Activated CD8-positive, alpha-beta T cell treated with anti-CD3 and anti-CD28 coated beads, Interleukin-2, amount 10 ng/mL, durations not matched to agents 7 days and 5 days (primary cell): ENCODE measurements around the gene MUC4. TPM values are rescaled to one million over a fixed set of nuclear protein-coding genes. Genes with fewer than 3 reads are reported as not detected.
"Not testable (repeated sequence)": the region's sequence is repeated elsewhere in the genome, so short reads cannot be mapped to it uniquely, and the experiment has no call there.

Experiments
- ATAC-seq: fragments of 150-1000 bp; cut with Tn5 transposase; one replicate; pipeline ENCODE4 v1.10.0; 2021; ENCODE audit warnings: moderate library complexity
- CTCF ChIA-PET: fragments of 350-600 bp; sonication (Branson Sonifier 250); formaldehyde crosslinking; loops from one replicate; lab custom pipeline; 2021; ENCODE audit warnings: antibody characterized with exemption; lab: Charles Lee
- POLR2A ChIA-PET: fragments of 350-600 bp; sonication (Branson Sonifier 250); formaldehyde crosslinking; loops from one replicate; lab custom pipeline; 2021; ENCODE audit warnings: antibody characterized with exemption; lab: Charles Lee
- DNase-seq: peaks from one replicate; pipeline ENCODE4 v3.0.0-alpha.2; 2020
- H3K27ac Mint-ChIP-seq: one replicate; pipeline ENCODE4 v1.8.0; 2021; ENCODE audit warnings: mild to moderate bottlenecking, mixed read lengths
- H3K27me3 Mint-ChIP-seq: one replicate; pipeline ENCODE4 v1.8.0; 2021; ENCODE audit warnings: low read depth, mixed read lengths
- H3K36me3 Mint-ChIP-seq: one replicate; pipeline ENCODE4 v1.8.0; 2021; ENCODE audit warnings: low read depth, mixed read lengths
- H3K4me1 Mint-ChIP-seq: one replicate; pipeline ENCODE4 v1.8.0; 2021; ENCODE audit warnings: low read depth, mixed read lengths
- H3K4me3 Mint-ChIP-seq: one replicate; pipeline ENCODE4 v1.8.0; 2021; ENCODE audit warnings: mild to moderate bottlenecking, mixed read lengths
- H3K9me3 Mint-ChIP-seq: one replicate; pipeline ENCODE4 v1.8.0; 2022; ENCODE audit warnings: mixed read lengths; ENCODE audit not compliant: insufficient read depth
- total RNA-seq, 2 experiments: library from RNA; stranded (reverse); gene quantifications; one replicate each; pipeline ENCODE4 v1.2.3, GENCODE V29; 2021

Gene MUC4
- total RNA-seq, 2 experiments from 2014 or later: 0.05 TPM; not detected in 1

DNA sequence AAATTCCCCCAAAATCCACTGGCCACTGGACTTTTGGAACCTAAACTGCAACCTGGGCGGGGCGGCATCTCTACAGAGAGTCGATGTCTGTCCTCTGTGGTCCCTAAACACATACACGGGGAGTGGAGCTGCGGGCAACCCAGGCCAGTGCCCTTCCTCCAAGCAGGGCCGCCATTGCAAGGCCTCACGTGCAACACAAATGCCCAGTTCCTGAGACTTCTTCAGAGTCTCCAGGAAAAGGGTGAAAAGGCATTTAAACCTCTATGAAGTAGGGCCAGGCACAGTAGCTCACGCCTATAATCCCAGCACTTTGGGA, 4.9 kb downstream of the MUC4 start:
- ChIA-PET POLR2A (no interaction called here), CTCF (no interaction called here)
- Mint-ChIP-seq H3K4me1 (peaks cover 61% of the 10 kb centered on the region), H3K27me3 (peaks cover 2% of the 10 kb centered on the region), H3K27ac (no peak overlapping the region), H3K4me3 (no peak overlapping the region), H3K9me3 (peaks cover 13% of the 10 kb centered on the region), H3K36me3 (peaks cover 41% of the 10 kb centered on the region)
- DNase-seq (no peak), ATAC-seq (no peak)

GRCh38 chr3:195806211-195806915, 5.4 kb downstream of the MUC4 start:
- peaks cover 13% of the 10 kb centered on the region for H3K9me3 Mint-ChIP-seq
- CTCF ChIA-PET: interaction anchor here (0.7 to 2.3 kb wide), 2 partner anchors 44 to 399 kb away, joined by 3 to 10 read pairs; no protein-coding TSS in a partner anchor
- H3K4me1 Mint-ChIP-seq: peaks cover 66% of the 10 kb centered on the region
- peaks cover 5% of the 10 kb centered on the region for H3K27me3 Mint-ChIP-seq
- DNase-seq: no peak
- no peak overlapping the region for H3K4me3 Mint-ChIP-seq
- no peak for ATAC-seq
- H3K36me3 Mint-ChIP-seq: peaks cover 42% of the 10 kb centered on the region
- POLR2A ChIA-PET: interaction anchor here (0.6 kb wide), 1 partner anchor 9 kb away, joined by 3 read pairs; no protein-coding TSS in a partner anchor
- H3K27ac Mint-ChIP-seq: peak overlapping the region; percentile 86

GRCh38 chr3:195805588-195805987, 6.1 kb downstream of the MUC4 start:
- CTCF ChIA-PET: interaction anchor here (2.3 kb wide), 1 partner anchor 45 kb away, joined by 10 read pairs; no protein-coding TSS in a partner anchor
- peaks cover 13% of the 10 kb centered on the region for H3K9me3 Mint-ChIP-seq
- H3K4me3 Mint-ChIP-seq, DNase-seq, ATAC-seq, H3K27me3 Mint-ChIP-seq, POLR2A ChIA-PET: not testable (repeated sequence)
- H3K36me3 Mint-ChIP-seq: peaks cover 42% of the 10 kb centered on the region
- peak overlapping the region; percentile 89 for H3K27ac Mint-ChIP-seq
- peaks cover 70% of the 10 kb centered on the region for H3K4me1 Mint-ChIP-seq

DNA sequence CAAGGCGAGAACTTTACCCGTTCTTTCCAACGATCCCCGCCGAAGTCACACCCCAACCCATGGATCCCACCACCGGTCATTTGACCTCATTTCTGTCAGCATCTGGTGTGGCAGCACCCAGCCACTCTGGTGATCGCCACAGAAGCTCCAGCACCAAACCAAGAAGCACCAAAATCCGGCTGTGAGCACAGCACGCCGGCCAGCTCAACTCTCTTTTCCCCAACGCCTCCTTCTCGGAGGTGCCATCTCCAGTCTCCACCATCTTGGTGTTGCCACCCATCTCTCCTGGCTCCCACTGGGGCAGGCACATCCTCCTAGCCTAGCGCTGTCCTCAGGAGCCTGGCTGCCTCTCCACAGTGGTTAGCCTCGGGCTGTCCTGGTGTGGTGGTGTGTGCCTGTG, 6.5 kb downstream of the MUC4 start:
- Mint-ChIP-seq H3K4me1 (peaks cover 74% of the 10 kb centered on the region), H3K4me3 (no peak overlapping the region), H3K27me3 (peaks cover 6% of the 10 kb centered on the region), H3K27ac (peak overlapping the region; percentile 89), H3K36me3 (peaks cover 42% of the 10 kb centered on the region), H3K9me3 (peaks cover 13% of the 10 kb centered on the region)
- ATAC-seq (no peak), DNase-seq (no peak)
- CTCF ChIA-PET: interaction anchor here (1.0 to 2.3 kb wide), 3 partner anchors 14 to 109 kb away, joined by 3 to 10 read pairs (median 3); no protein-coding TSS in a partner anchor
- POLR2A ChIA-PET: no interaction called here

DNA sequence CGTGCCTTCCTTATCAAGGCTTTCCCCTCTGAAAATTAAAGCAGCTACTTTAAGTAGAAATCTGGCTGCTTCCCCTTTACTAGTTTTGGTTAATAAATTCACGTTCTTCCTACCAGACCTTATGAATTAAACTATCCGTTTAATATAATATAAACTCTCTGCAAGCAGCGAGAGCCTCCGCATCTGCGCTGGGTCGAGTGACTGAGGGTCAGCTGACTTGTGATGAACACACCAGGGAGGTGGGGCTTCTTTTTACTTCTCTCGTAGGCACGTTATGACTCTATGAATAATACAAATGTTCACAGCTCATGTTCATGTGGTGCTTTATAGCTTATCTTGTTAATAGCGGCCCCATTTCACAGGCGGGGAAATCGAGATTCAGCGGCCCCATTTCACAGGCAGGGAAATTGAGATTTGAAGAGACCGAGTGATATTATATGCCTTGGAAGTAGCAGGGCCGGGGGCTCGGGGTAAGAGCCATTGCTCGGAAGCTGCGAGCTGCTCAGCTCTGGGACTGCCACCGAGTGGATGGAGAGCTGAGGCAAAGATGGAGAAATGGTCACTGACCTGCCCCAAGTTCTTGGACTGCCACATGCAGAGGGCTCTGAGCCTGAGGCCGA, 8.3 kb downstream of the MUC4 start:
- Mint-ChIP-seq H3K4me1 (peaks cover 78% of the 10 kb centered on the region), H3K36me3 (peaks cover 42% of the 10 kb centered on the region), H3K4me3 (peak overlapping the region; percentile 39), H3K27ac (peak overlapping the region; percentile 89), H3K27me3 (peaks cover 6% of the 10 kb centered on the region), H3K9me3 (peaks cover 13% of the 10 kb centered on the region)
- ATAC-seq (no peak), DNase-seq (no peak)
- POLR2A ChIA-PET: interaction anchor here (1.1 kb wide), 1 partner anchor 10 kb away, joined by 6 read pairs; no protein-coding TSS in a partner anchor
- CTCF ChIA-PET: interaction anchor here (1.0 to 1.5 kb wide), 3 partner anchors 10 to 532 kb away, joined by 4 to 7 read pairs (median 4); partner anchors contain the start of gene XXYLT1

DNA sequence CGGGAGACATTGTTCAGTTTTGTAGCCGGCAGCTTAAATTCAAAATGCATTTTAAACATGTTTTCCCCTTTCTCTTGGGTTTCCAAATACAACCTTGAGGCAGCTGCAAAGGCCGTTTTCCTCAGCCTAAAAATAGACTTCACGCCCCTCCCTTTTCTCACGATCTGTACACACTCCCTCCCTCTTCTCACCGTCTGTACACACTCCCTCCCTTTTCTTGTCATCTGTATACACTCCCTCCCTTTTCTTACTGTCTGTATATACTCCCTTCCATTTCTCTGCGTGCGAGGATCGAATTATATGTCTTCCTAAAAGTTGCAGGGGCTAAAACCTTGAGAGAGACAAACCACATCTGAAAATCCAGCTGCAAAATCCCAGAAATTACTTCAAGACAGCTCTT, 8.9 kb downstream of the MUC4 start:
- Mint-ChIP-seq H3K27ac (peak overlapping the region; percentile 85), H3K36me3 (peaks cover 42% of the 10 kb centered on the region), H3K9me3 (peaks cover 13% of the 10 kb centered on the region), H3K4me1 (peaks cover 73% of the 10 kb centered on the region), H3K27me3 (peaks cover 6% of the 10 kb centered on the region), H3K4me3 (peak overlapping the region; percentile 13)
- ChIA-PET POLR2A (interaction anchor here (1.1 kb wide), 1 partner anchor 10 kb away, joined by 6 read pairs; no protein-coding TSS in a partner anchor), CTCF (interaction anchor here (1.0 to 1.5 kb wide), 3 partner anchors 10 to 532 kb away, joined by 4 to 7 read pairs (median 4); partner anchors contain the start of gene XXYLT1)
- no peak for ATAC-seq
- no peak for DNase-seq

DNA sequence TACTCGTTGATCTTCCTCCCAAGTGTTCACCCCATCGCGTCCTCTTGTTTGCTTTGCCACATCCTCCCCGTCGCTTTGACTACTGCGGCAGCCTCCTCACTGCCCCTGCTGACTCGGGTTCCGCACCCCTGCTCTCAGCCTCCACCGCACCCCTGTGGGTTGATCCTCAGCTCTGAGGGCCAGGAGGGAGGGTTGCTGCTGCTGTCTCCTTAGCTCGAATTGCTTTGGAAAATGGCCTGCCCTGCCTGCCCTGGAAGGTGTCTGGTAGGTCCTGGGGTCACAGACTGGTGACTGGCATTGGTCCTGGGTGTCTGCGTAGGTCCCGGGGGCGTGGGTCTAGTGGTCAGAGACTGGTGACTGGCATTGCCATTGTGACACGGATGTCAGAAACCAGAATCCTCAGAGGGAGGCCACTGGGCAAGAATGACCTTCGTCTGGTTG, 9.4 kb downstream of the MUC4 start:
- peaks cover 68% of the 10 kb centered on the region for H3K4me1 Mint-ChIP-seq

DNA sequence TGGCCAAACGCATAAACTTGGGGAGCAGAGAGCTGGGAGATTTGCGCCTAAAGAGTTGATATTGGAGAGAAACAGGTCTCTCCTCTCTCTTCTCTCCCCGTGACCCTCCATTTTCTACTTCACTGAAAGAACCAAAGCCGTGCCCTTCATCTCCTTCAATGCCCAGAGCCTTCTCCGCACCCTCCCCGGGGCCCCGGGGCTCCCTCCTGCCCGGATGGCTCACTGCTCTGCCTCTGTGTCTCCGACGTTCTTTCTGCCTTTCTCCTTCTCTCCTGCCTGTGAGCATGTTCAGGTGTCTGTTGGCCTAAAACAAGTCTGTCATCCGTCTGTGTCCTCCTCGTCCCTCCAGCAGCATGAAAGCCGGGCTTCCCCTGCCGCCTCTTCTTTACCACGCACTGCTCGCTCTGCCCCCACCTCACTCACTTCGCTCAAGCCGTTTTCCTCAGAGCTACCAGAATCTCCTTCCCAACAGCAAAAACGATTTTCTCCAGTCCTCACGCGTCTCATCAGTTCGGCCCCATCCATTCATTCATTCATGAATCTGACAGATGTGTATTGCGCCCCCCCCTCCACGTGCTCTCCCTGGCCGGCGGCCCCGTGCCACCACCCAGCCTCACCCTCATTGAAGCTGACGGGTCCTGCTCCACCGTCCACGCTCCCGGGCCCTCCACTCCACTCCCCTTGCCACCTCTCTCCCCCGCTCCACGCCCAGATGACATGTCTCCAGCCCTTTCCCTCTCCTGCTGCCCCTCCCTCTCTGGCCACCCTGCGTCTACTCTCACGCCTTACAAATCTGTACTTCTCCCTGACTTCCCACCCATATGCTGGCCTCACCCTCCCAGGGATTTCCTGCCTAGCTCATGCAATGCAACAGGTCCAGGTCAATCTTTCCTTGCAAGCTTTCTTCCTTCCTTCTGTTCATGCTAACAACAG, 10.2 kb downstream of the MUC4 start:
- Mint-ChIP-seq H3K27ac (peak overlapping the region; percentile 85), H3K4me1 (peaks cover 62% of the 10 kb centered on the region), H3K9me3 (peaks cover 13% of the 10 kb centered on the region), H3K36me3 (peaks cover 39% of the 10 kb centered on the region), H3K27me3 (peaks cover 6% of the 10 kb centered on the region), H3K4me3 (peak overlapping the region; percentile 13)
- ChIA-PET CTCF (interaction anchor here (1.0 to 1.1 kb wide), 2 partner anchors 49 to 243 kb away, joined by 3 to 8 read pairs; no protein-coding TSS in a partner anchor), POLR2A (interaction anchor here (0.6 kb wide), 1 partner anchor 508 kb away, joined by 4 read pairs; no protein-coding TSS in a partner anchor)
- no peak for ATAC-seq
- no peak for DNase-seq

More for the DNA sequence above, 9.4 kb downstream of the MUC4 start:
- peaks cover 6% of the 10 kb centered on the region for H3K27me3 Mint-ChIP-seq
- CTCF ChIA-PET: interaction anchor here (1.0 to 1.5 kb wide), 3 partner anchors 48 to 531 kb away, joined by 3 to 8 read pairs (median 4); partner anchors contain the start of gene XXYLT1
- peak overlapping the region; percentile 13 for H3K4me3 Mint-ChIP-seq
- POLR2A ChIA-PET: interaction anchor here (1.1 kb wide), 1 partner anchor 11 kb away, joined by 6 read pairs; no protein-coding TSS in a partner anchor
- peaks cover 42% of the 10 kb centered on the region for H3K36me3 Mint-ChIP-seq
- ATAC-seq: peak; percentile 72
- peak overlapping the region; percentile 85 for H3K27ac Mint-ChIP-seq
- H3K9me3 Mint-ChIP-seq: peaks cover 13% of the 10 kb centered on the region
- DNase-seq: peak; percentile 76

DNA sequence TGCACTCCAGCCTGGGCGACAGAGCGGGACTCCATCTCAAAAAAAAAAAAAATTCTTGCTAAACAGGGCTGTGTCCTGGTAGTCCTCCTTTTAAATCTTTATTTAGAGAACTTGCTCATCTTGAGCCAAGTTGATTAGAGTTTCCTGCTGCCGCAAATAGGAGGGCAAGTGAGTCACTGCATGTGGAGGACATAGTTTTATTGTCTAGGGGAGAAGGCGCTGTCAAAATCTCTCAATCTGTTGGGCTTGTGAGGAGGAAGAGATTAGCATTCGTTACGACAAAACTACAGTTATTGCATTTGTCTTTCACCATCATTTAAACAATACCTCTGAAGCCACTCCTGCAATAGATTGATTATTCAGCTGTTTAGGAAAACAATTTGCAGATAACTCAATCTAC, 11.5 kb downstream of the MUC4 start:
- POLR2A ChIA-PET: interaction anchor here (0.6 kb wide), 1 partner anchor 83 kb away, joined by 3 read pairs; no protein-coding TSS in a partner anchor
- CTCF ChIA-PET: interaction anchor here (0.8 kb wide), 1 partner anchor 61 kb away, joined by 3 read pairs; no protein-coding TSS in a partner anchor

DNA sequence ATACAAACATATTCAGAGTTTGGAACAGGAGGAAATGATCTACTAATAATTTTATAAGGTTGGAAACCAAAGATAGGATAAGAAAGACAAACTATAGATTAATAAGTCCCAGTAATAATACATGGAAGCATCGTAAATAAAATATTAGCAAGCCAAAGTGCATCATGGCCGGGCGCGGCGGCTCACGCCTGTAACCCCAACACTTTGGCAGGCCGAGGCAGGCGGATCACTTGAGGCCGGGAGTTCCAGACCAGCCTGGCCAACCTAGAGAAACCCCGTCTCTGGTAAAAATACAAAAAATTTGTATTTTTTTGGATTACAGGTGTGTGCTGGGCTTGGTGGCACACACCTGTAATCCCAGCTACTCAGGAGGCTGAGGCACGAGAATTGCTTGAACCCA, 14.9 kb downstream of the MUC4 start:
- no peak overlapping the region for H3K4me3 Mint-ChIP-seq
- peaks cover 4% of the 10 kb centered on the region for H3K36me3 Mint-ChIP-seq
- CTCF ChIA-PET: no interaction called here
- ATAC-seq: no peak
- peaks cover 6% of the 10 kb centered on the region for H3K9me3 Mint-ChIP-seq
- no peak overlapping the region for H3K27ac Mint-ChIP-seq
- H3K4me1 Mint-ChIP-seq: peaks cover 18% of the 10 kb centered on the region
- H3K27me3 Mint-ChIP-seq: peaks cover 18% of the 10 kb centered on the region
- POLR2A ChIA-PET: no interaction called here
- no peak for DNase-seq

More for the DNA sequence above, 11.5 kb downstream of the MUC4 start:
- H3K4me3 Mint-ChIP-seq: no peak overlapping the region
- H3K27me3 Mint-ChIP-seq: peaks cover 11% of the 10 kb centered on the region
- peaks cover 29% of the 10 kb centered on the region for H3K36me3 Mint-ChIP-seq
- H3K4me1 Mint-ChIP-seq: peaks cover 53% of the 10 kb centered on the region
- ATAC-seq (no peak), DNase-seq (no peak)
- peaks cover 10% of the 10 kb centered on the region for H3K9me3 Mint-ChIP-seq
- no peak overlapping the region for H3K27ac Mint-ChIP-seq
